Stimulated activated naive CD8-positive, alpha-beta T cell treated with anti-CD3 and anti-CD28 coated beads, Interleukin-15, amount 100 ng/mL, for 72 hours (primary cell): ENCODE results near the gene CDK5RAP1.
A peak's percentile ranks its signal among the peaks of the same experiment; 100 is the strongest.

Source experiments
- ATAC-seq: fragments of 150-1000 bp; cut with Tn5 transposase; 2 replicates; pipeline ENCODE4 v1.10.0; 2021; ENCODE audit warnings: mild to moderate bottlenecking, moderate library complexity
- DNase-seq, 2 donors: peaks; one replicate each; pipeline ENCODE4 v3.0.0; 2021 to 2022
- H3K27ac Mint-ChIP-seq, 2 donors: one replicate each; pipeline ENCODE4 v1.8.0; 2022; ENCODE audit warnings: mild to moderate bottlenecking in 2 of 2, mixed read lengths in 2 of 2, moderate library complexity in 2 of 2
- H3K27me3 Mint-ChIP-seq: one replicate; pipeline ENCODE4 v1.8.0; 2022; ENCODE audit warnings: mixed read lengths
- H3K4me1 Mint-ChIP-seq: one replicate; pipeline ENCODE4 v1.8.0; 2022; ENCODE audit warnings: mild to moderate bottlenecking, mixed read lengths
- H3K4me3 Mint-ChIP-seq, 2 donors: one replicate each; pipeline ENCODE4 v1.8.0; 2022; ENCODE audit warnings: mild to moderate bottlenecking in 2 of 2, mixed read lengths in 2 of 2, moderate library complexity in 1 of 2
- H3K9me3 Mint-ChIP-seq, 2 donors: one replicate each; pipeline ENCODE4 v1.8.0; 2022; ENCODE audit warnings: mixed read lengths in 2 of 2

The CDK5RAP1 gene

GRCh38 chr20:33334111-33334510 lies 67.2 kb downstream of the CDK5RAP1 start:
- H3K4me1 Mint-ChIP-seq, result peaks cover 11% of the 10 kb centered on the region
- no peak for ATAC-seq
- peaks cover 20% of the 10 kb centered on the region for H3K27me3 Mint-ChIP-seq
- H3K27ac Mint-ChIP-seq, result no peak overlapping the region
- no peak for DNase-seq
- no peaks in the 10 kb centered on the region for H3K9me3 Mint-ChIP-seq
- H3K4me3 Mint-ChIP-seq, result no peak overlapping the region

DNA sequence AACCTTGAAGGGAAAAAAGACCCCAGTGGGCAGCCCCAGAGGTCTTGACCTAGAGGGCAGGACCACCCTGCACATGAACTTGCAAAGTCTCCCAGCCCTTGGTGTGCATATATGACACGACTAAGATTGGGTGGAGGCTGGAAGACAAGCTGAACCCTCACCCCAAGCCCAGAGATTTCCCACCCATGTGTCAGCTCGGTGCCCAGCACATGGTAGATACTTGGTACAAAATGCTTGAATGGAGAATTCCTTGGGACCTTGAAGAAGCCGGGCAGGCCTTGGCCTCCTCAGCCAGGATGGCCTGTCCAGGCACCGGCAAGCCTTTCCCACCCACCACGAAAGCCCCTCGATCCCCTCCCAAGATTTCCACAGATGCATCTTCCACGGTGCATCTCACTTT lies 67.7 kb downstream of the CDK5RAP1 start:
- ATAC-seq, result no peak
- Mint-ChIP-seq H3K4me3 (no peak overlapping the region), H3K27me3 (peaks cover 20% of the 10 kb centered on the region), H3K4me1 (peaks cover 11% of the 10 kb centered on the region), H3K9me3 (no peaks in the 10 kb centered on the region), H3K27ac (no peak overlapping the region)
- DNase-seq, result no peak

- peaks cover 4% of the 10 kb centered on the region for H3K4me1 Mint-ChIP-seq
- peaks cover 20% of the 10 kb centered on the region for H3K27me3 Mint-ChIP-seq
- DNase-seq (no peak), ATAC-seq (no peak)
- H3K4me3 Mint-ChIP-seq, result no peak overlapping the region
- no peak overlapping the region for H3K27ac Mint-ChIP-seq
- no peaks in the 10 kb centered on the region for H3K9me3 Mint-ChIP-seq
Observed at GRCh38 chr20:33332905-33333456, 68.3 kb downstream of the CDK5RAP1 start.

GRCh38 chr20:33328157-33329137 lies 72.9 kb downstream of the CDK5RAP1 start:
- DNase-seq (no peak), ATAC-seq (no peak)
- Mint-ChIP-seq H3K4me3 (no peak overlapping the region), H3K9me3 (no peaks in the 10 kb centered on the region), H3K4me1 (no peaks in the 10 kb centered on the region), H3K27me3 (peaks cover 20% of the 10 kb centered on the region), H3K27ac (peak overlapping the region in 1 of 2 donors; percentile 57)

GRCh38 chr20:33325350-33325749 lies 76.0 kb downstream of the CDK5RAP1 start:
- no peak for ATAC-seq
- Mint-ChIP-seq H3K4me3 (no peak overlapping the region), H3K9me3 (no peaks in the 10 kb centered on the region), H3K27me3 (peaks cover 18% of the 10 kb centered on the region), H3K4me1 (no peaks in the 10 kb centered on the region), H3K27ac (no peak overlapping the region)
- no peak for DNase-seq

DNA sequence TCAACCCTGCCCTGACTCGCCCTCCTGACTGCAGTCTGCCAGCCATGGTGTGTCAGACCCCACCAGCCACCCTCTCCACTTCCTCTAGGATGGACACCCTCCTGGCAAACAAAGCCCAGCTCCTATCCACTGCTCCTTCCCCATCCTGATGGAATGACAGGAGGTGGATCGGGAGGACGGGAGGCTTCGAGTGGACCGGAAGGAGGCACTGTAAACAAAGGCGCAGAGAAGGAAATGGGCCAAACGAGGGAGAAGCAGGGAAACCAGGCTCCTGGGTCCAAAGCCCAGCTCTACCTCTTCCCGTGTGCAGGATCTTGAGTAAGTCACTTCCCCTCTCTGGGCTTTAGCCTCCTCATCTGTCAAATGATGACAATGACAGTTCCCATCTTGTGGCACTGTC lies 78.1 kb downstream of the CDK5RAP1 start:
- DNase-seq, result no peak
- Mint-ChIP-seq H3K9me3 (no peaks in the 10 kb centered on the region), H3K27me3 (peaks cover 9% of the 10 kb centered on the region), H3K27ac (peak overlapping the region in 1 of 2 donors; percentile 89), H3K4me1 (no peaks in the 10 kb centered on the region), H3K4me3 (no peak overlapping the region)
- ATAC-seq, result no peak

- peaks cover 9% of the 10 kb centered on the region for H3K27me3 Mint-ChIP-seq
- peak overlapping the region; percentile 71 to 89 for H3K27ac Mint-ChIP-seq
- DNase-seq (no peak), ATAC-seq (no peak)
- H3K9me3 Mint-ChIP-seq, result no peaks in the 10 kb centered on the region
- H3K4me3 Mint-ChIP-seq, result no peak overlapping the region
- no peaks in the 10 kb centered on the region for H3K4me1 Mint-ChIP-seq
Observed at GRCh38 chr20:33322456-33322855, 78.9 kb downstream of the CDK5RAP1 start.

DNA sequence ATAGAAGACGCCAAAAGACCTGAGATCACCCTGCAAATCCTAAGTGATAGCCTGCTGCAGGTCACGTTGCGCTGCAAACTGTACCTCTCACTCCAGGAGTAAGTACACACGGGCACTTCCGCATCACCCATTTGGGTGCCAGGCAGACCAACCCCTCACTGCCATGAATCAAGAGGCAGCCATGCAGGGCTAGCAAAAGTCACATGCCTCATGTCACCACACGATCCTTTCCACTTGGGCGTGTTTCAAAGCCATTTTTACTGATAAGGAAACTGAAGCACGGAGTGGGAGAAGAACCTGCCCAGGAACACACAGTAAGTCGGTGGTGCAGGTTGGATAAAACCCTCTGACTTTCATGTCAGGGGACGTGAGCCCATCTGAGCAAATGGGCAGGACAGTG lies 81.3 kb downstream of the CDK5RAP1 start:
- Mint-ChIP-seq H3K4me3 (no peak overlapping the region), H3K4me1 (no peaks in the 10 kb centered on the region), H3K27ac (no peak overlapping the region), H3K9me3 (no peaks in the 10 kb centered on the region), H3K27me3 (peaks cover 14% of the 10 kb centered on the region)
- ATAC-seq, result no peak
- no peak for DNase-seq

DNA sequence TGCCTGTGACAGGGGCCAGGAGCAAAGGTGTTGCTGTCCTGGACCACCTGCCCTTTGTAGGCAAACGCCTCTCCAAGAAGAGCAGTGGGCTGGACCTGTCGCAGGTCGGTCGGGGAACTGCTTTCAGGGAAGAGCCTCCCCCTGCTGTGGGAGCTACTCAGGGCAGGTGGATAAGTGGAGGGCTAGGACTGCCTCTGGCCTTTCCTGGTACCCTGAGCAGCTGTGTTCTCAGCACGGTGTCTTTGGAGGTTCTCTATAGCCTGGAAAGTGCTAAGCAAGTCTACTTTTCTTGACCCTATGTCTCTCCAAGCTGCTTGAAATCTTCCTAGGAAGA lies 83.3 kb downstream of the CDK5RAP1 start:
- no peaks in the 10 kb centered on the region for H3K9me3 Mint-ChIP-seq
- no peak overlapping the region for H3K4me3 Mint-ChIP-seq
- no peaks in the 10 kb centered on the region for H3K4me1 Mint-ChIP-seq
- peaks cover 14% of the 10 kb centered on the region for H3K27me3 Mint-ChIP-seq
- ATAC-seq, result no peak
- no peak overlapping the region for H3K27ac Mint-ChIP-seq
- DNase-seq, result no peak

- DNase-seq (no peak), ATAC-seq (no peak)
- no peaks in the 10 kb centered on the region for H3K9me3 Mint-ChIP-seq
- H3K4me1 Mint-ChIP-seq, result no peaks in the 10 kb centered on the region
- H3K27ac Mint-ChIP-seq, result no peak overlapping the region
- peaks cover 12% of the 10 kb centered on the region for H3K27me3 Mint-ChIP-seq
- no peak overlapping the region for H3K4me3 Mint-ChIP-seq
Observed at GRCh38 chr20:33317424-33318095, 83.8 kb downstream of the CDK5RAP1 start.

GRCh38 chr20:33316958-33317357 lies 84.4 kb downstream of the CDK5RAP1 start:
- H3K27ac Mint-ChIP-seq, result no peak overlapping the region
- no peak for DNase-seq
- no peaks in the 10 kb centered on the region for H3K4me1 Mint-ChIP-seq
- ATAC-seq, result no peak
- no peak overlapping the region for H3K4me3 Mint-ChIP-seq
- H3K9me3 Mint-ChIP-seq, result no peaks in the 10 kb centered on the region
- peaks cover 6% of the 10 kb centered on the region for H3K27me3 Mint-ChIP-seq

DNA sequence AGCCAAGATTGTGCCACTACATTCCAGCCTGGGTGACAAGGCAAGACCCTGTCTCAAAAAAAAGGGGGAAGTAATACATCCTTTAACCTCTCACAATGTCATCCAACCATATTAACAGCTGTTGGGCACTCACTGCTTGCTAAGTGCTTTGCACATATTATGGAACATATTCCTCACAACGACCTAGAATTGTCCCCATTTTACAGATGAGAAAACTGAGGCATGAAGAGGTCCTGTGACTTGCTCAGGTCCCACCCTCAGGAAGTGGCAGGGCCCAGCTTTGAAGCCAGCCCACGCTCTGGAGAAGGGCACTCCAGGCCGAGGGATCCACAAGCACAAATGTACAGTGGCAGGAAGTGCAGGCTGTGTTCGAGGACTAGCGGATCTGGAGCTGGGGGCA lies 85.0 kb downstream of the CDK5RAP1 start:
- Mint-ChIP-seq H3K27ac (no peak overlapping the region), H3K4me1 (no peaks in the 10 kb centered on the region), H3K4me3 (no peak overlapping the region)

DNA sequence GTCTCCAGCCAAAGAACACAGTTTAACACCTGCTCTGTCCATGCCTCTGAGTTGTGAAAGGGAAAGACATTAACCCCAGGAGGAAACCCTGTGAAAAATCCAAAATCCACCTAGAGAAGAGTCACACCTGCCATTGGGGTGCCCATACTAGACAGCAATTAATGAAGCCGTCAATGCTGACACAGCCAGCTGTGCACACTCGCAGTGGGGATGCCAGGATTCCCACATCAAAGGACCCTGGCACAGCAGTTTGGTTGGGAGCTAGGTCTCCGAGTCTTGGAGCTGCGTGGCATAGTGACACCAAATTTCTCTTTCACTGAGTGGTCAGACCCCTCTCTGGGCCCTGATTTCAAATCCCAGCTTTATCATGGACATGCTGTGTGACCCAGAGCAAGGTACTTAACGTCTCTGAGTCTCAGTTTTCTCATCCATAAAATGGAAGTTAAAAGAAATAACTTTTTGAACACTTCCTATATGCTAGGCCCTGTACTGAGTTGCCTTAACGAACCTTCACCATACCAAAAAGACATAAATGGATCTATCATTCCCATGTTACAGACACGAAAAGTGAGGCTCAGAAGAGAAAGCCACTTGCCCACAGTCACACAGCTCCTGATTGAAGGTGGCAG lies 87.5 kb downstream of the CDK5RAP1 start:
- H3K27ac Mint-ChIP-seq, result no peak overlapping the region
- no peaks in the 10 kb centered on the region for H3K4me1 Mint-ChIP-seq
- DNase-seq (no peak), ATAC-seq (no peak)
- no peaks in the 10 kb centered on the region for H3K9me3 Mint-ChIP-seq
- H3K27me3 Mint-ChIP-seq, result peaks cover 5% of the 10 kb centered on the region
- H3K4me3 Mint-ChIP-seq, result no peak overlapping the region

More for the DNA sequence above, 85.0 kb downstream of the CDK5RAP1 start:
- ATAC-seq (no peak), DNase-seq (no peak)
- Mint-ChIP-seq H3K9me3 (no peaks in the 10 kb centered on the region), H3K27me3 (peaks cover 5% of the 10 kb centered on the region)

GRCh38 chr20:33312583-33312982 lies 88.7 kb downstream of the CDK5RAP1 start:
- ATAC-seq, result no peak
- H3K4me1 Mint-ChIP-seq, result no peaks in the 10 kb centered on the region
- H3K9me3 Mint-ChIP-seq, result no peaks in the 10 kb centered on the region
- no peak for DNase-seq
- peaks cover 5% of the 10 kb centered on the region for H3K27me3 Mint-ChIP-seq
- H3K4me3 Mint-ChIP-seq, result no peak overlapping the region
- H3K27ac Mint-ChIP-seq, result no peak overlapping the region

DNA sequence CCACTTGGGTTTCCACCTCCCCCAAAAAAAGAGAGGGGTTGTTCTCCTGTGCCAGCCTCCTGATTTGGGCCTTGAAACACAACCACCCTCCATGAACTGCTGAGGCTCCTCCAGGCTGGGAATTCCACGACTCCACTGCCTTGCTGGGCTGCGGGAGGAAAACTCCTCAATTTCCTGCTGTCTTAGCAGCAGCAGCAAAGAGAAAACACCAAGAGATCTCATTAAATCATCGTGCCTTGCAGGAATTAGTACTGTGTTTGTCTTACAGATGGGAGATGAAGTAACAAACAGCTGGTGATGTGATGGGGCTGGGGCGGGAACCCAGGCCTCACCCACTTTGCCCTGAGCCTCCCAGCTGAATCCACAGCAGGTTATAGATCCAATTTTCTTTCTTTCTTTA lies 89.3 kb downstream of the CDK5RAP1 start:
- Mint-ChIP-seq H3K9me3 (no peaks in the 10 kb centered on the region), H3K4me1 (no peaks in the 10 kb centered on the region), H3K27ac (no peak overlapping the region), H3K4me3 (no peak overlapping the region), H3K27me3 (peaks cover 5% of the 10 kb centered on the region)
- no peak for DNase-seq
- no peak for ATAC-seq

- no peak overlapping the region for H3K4me3 Mint-ChIP-seq
- no peaks in the 10 kb centered on the region for H3K27me3 Mint-ChIP-seq
- no peak for ATAC-seq
- no peak for DNase-seq
- no peaks in the 10 kb centered on the region for H3K9me3 Mint-ChIP-seq
- no peaks in the 10 kb centered on the region for H3K4me1 Mint-ChIP-seq
- H3K27ac Mint-ChIP-seq, result peak overlapping the region in 1 of 2 donors; percentile 89
Observed at GRCh38 chr20:33311011-33311410, 90.3 kb downstream of the CDK5RAP1 start.
